Tibial nerve (tissue), 4 donors: ENCODE data around the gene KLHDC4. TPM values are rescaled to one million over a fixed set of nuclear protein-coding genes. Genes with fewer than 3 reads are reported as not detected.

ENCODE experiments used
- DNase-seq, 2 donors: peaks; one replicate each; pipeline ENCODE4 v3.0.0-alpha.2; 2019; ENCODE audit warnings: low spot score in 2 of 2
- H3K27ac ChIP-seq, 4 donors: fragments of 200-600 bp; sonication (generic) in 3 of 4; one replicate each; pipeline ENCODE4 v1.5.1; 2017 to 2019; ENCODE audit warnings: mild to moderate bottlenecking in 1 of 4
- H3K27me3 ChIP-seq, 2 donors: fragments of 200-600 bp; sonication (generic) in 1 of 2; one replicate each; pipeline versions ENCODE4 v1.5.1 to v1.6.0; 2017 to 2019
- H3K36me3 ChIP-seq, 3 donors: fragments of 200-600 bp; sonication (generic); one replicate each; pipeline ENCODE4 v1.5.1; 2018 to 2019
- H3K4me1 ChIP-seq, 4 donors: fragments of 200-600 bp; sonication (generic) in 3 of 4; one replicate each; pipeline ENCODE4 v1.5.1; 2017 to 2019
- H3K4me3 ChIP-seq, 4 donors: fragments of 200-600 bp; sonication (generic) in 3 of 4; one replicate each; pipeline ENCODE4 v1.5.1; 2017 to 2019; ENCODE audit warnings: mild to moderate bottlenecking in 1 of 4, moderate library complexity in 1 of 4
- H3K9me3 ChIP-seq, 4 donors: fragments of 200-600 bp; sonication (generic) in 3 of 4; one replicate each; pipeline ENCODE4 v1.5.1; 2017 to 2019
- EP300 ChIP-seq, 2 donors: sonication (generic); formaldehyde crosslinking; IDR thresholded peaks; one replicate each; pipeline ENCODE4 v1.6.1; 2017; ENCODE audit warnings: antibody characterized with exemption in 2 of 2, mild to moderate bottlenecking in 1 of 2
- POLR2A ChIP-seq, 2 donors: fragments of 450-650 bp; IDR thresholded peaks; one replicate each; pipeline ENCODE4 v1.6.1; 2017; ENCODE audit warnings: antibody characterized with exemption in 2 of 2, mild to moderate bottlenecking in 2 of 2, moderate library complexity in 2 of 2
- WGBS, 2 donors: methylation state at CpG; one replicate each; pipeline ENCODE4 v1.1.5; 2018; 5-methylcytosine and 5-hydroxymethylcytosine counted together
- total RNA-seq, 4 donors: library from RNA; depleted of rRNA; stranded (reverse); fragments of >200 nt; gene quantifications; one replicate each; pipeline ENCODE4 v1.1.0, GENCODE V29; 2016
- TF ChIP-seq, protein P1 (sequence below), 5 experiments: fragments of 200-600 bp in 3 of 5; fragments of 450-650 bp in 2 of 5; sonication (generic) in 3 of 5; IDR thresholded peaks; one replicate each; pipeline ENCODE4 v1.5.1; 2016 to 2019; ENCODE audit warnings: antibody characterized with exemption in 5 of 5, mild to moderate bottlenecking in 3 of 5, moderate library complexity in 2 of 5

KLHDC4 gene
- total RNA-seq, 4 donors from 2014 or later: 26.9 to 61.5 (median 42.5) TPM

DNA sequence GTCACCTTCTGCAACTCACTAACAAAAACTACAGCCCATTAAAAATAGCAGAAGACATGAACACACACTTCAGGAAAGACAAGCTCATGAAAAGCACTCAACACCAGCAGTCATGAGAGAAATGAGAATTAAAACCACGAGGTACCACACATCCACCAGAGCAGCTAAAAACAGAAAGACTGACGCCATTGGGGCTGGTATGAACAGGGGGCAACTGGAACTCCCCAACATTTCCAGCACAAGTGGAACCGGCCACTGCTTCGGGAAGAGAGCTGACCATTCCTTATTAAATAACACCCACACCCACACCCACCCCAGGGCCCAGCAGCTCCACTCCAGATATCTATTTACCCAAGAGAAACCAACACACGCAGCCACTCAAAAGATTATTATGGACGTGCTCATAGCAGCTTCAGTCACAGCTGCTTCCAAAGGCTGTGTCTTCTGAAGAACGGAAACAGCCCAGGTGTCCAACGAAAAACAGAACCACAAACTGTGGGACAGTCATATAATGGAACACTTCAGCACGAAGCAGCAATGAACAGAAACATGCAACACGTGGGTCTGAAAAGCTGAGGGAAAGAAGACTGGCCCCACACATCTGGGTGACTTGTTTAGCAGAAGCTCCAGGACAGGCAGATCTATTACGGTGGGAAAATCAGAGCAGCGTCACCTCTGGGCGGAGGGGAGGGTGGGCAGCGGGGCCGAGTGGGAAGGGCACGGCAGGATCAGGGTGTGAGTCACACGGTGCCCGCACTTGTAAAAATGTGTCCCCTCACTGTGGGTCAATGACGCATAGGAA lies 41.1 kb downstream of the KLHDC4 start:
- WGBS, 2 donors: 83 to 88% methylated on average over 19 of the region's 19 CpGs
- peaks cover 0 to 59% (median 0%) of the 10 kb centered on the region in 3 donors for H3K36me3 ChIP-seq
- H3K9me3 ChIP-seq: no peaks in the 10 kb centered on the region

DNA sequence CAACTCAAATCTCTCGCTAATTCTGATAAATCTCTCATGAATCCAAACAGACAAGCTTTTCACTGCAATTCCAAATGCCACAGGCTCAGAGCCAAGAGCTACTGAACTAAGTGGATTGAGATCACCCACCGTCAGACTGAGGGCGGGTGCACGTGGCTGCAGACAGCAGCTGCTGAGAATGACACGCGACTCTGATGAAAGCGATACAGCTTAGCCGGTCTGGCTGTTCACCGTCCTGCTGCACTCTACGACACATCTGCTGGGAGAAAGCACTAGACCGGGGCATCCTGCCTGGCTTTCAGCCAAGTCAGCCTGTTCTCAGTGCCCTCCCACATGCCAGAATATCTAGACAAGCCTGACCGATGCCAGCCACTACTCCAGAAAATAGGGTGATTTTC lies 42.6 kb downstream of the KLHDC4 start:
- DNase-seq: peak; percentile 40 to 66
- H3K36me3 ChIP-seq: peaks cover 0 to 47% (median 0%) of the 10 kb centered on the region in 3 donors
- WGBS, 2 donors: 26 to 28% methylated on average over 12 of the region's 12 CpGs
- TF ChIP-seq EP300 (IDR thresholded peaks at IDR 0.05): peak; percentile 58 to 79
- TF ChIP-seq, protein P1, sequence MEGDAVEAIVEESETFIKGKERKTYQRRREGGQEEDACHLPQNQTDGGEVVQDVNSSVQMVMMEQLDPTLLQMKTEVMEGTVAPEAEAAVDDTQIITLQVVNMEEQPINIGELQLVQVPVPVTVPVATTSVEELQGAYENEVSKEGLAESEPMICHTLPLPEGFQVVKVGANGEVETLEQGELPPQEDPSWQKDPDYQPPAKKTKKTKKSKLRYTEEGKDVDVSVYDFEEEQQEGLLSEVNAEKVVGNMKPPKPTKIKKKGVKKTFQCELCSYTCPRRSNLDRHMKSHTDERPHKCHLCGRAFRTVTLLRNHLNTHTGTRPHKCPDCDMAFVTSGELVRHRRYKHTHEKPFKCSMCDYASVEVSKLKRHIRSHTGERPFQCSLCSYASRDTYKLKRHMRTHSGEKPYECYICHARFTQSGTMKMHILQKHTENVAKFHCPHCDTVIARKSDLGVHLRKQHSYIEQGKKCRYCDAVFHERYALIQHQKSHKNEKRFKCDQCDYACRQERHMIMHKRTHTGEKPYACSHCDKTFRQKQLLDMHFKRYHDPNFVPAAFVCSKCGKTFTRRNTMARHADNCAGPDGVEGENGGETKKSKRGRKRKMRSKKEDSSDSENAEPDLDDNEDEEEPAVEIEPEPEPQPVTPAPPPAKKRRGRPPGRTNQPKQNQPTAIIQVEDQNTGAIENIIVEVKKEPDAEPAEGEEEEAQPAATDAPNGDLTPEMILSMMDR (IDR thresholded peaks at IDR 0.05): no peak
- peak in 1 of 2 donors; percentile 32 for TF ChIP-seq POLR2A (IDR thresholded peaks at IDR 0.05)
- no peaks in the 10 kb centered on the region for H3K9me3 ChIP-seq
- H3K4me3 ChIP-seq: no peak overlapping the region
- peaks cover 0 to 24% (median 9%) of the 10 kb centered on the region in 4 donors for H3K4me1 ChIP-seq
- peak overlapping the region; percentile 7 to 86 (median 50) for H3K27ac ChIP-seq
- no peaks in the 10 kb centered on the region for H3K27me3 ChIP-seq

More for the DNA sequence above, 41.1 kb downstream of the KLHDC4 start:
- Histone ChIP-seq H3K27me3 (no peaks in the 10 kb centered on the region), H3K27ac (peak overlapping the region in 1 of 4 donors; percentile 86), H3K4me3 (no peak overlapping the region), H3K4me1 (peaks cover 0 to 24% (median 9%) of the 10 kb centered on the region in 4 donors)
- no peak for DNase-seq
- TF ChIP-seq, protein P1 (IDR thresholded peaks at IDR 0.05): no peak
- TF ChIP-seq POLR2A (IDR thresholded peaks at IDR 0.05) (no peak), EP300 (IDR thresholded peaks at IDR 0.05) (no peak)

DNA sequence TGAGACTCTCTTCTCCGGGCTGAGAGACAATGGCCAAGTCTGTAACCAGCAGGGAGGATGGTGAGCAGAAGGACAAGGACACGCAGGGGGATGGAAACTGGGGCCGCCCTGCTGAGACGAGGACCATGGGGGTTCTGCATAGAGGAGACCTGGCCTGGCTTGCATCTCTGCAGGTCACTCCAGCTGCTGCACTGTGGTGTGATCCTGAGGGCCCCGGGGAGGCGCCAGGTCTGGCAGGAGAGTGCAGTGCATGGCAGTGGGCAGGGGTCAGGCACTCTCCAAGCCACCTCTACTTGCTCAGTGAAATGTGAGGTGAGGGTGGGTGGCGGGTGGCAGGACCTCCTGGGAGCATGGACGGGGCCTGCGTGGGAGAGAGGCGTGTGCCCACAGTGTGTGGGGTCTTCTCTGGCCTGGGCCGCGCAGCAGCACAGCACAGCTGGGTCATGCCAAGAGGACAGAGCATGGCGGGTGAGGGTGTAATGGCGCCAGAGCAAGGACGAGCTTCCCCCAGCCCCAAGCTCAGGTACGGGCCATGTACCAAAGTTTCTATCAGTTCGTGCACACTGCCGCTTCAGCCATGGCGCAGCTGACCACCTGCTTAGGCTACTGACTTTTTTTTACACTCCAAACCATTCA lies 43.1 kb downstream of the KLHDC4 start:
- Histone ChIP-seq H3K36me3 (peaks cover 0 to 44% (median 0%) of the 10 kb centered on the region in 3 donors), H3K4me3 (no peak overlapping the region), H3K4me1 (peaks cover 0 to 24% (median 9%) of the 10 kb centered on the region in 4 donors), H3K9me3 (no peaks in the 10 kb centered on the region), H3K27ac (peak overlapping the region; percentile 7 to 86 (median 64)), H3K27me3 (no peaks in the 10 kb centered on the region)
- WGBS, 2 donors: 75 to 80% methylated on average over 16 to 17 of the region's 19 CpGs
- DNase-seq: no peak
- TF ChIP-seq EP300 (IDR thresholded peaks at IDR 0.05): no peak
- TF ChIP-seq POLR2A (IDR thresholded peaks at IDR 0.05): no peak
- TF ChIP-seq, protein P1 (IDR thresholded peaks at IDR 0.05): no peak

DNA sequence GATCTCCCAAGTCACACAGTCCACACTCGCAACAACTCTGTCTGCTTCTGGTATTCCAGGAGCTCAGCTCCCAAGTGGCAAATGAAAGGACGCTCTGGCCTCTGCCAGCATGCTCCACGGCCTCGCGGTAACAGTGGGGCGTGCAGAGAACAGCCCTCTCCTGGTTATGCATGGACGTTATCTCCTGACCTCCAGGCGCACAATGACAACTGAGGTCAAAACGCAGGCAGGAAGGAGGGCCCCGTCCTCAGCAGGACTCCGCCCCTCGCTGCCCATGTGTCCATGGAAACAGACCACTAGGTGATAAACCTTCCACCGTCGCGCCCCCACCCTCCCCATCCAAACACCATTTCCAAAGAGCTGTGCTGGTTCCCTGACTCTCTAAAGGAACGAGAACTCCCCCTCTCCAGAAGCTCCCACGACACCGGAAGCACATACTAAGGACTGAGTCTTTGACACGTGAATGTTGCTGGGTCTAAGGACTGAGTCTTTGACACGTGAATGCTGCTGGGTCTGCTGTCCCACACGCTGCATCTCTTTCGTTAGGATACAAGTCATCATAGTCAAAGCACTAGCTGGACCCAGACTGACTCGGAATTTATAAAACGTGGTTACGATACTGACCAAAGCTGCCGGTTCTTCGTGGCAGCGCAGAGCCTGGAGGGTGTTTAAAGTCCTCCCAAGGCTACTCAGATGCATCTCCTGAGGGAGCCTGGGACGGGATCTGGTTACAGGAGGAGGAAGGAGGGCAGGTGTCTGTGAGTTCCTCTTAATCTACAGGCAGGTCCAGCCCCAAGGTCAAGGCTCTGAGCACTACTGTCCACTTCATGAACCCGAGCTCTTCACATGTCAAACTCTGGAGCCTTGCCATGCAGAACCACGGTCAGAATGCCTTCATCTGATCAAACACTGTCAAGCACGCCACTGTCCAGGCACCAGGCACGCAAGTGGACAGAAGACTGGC lies 43.9 kb downstream of the KLHDC4 start:
- no peak overlapping the region for H3K4me3 ChIP-seq
- peaks cover 0 to 44% (median 0%) of the 10 kb centered on the region in 3 donors for H3K36me3 ChIP-seq
- no peak for TF ChIP-seq EP300 (IDR thresholded peaks at IDR 0.05)
- no peak for TF ChIP-seq POLR2A (IDR thresholded peaks at IDR 0.05)
- TF ChIP-seq, protein P1 (IDR thresholded peaks at IDR 0.05): no peak
- no peaks in the 10 kb centered on the region for H3K9me3 ChIP-seq
- peak overlapping the region in 2 of 4 donors; percentile 42 to 86 for H3K27ac ChIP-seq
- H3K4me1 ChIP-seq: peaks cover 0 to 24% (median 9%) of the 10 kb centered on the region in 4 donors
- DNase-seq: no peak
- 91% methylated on average over 33 of the region's 33 CpGs for WGBS, 2 donors
- no peaks in the 10 kb centered on the region for H3K27me3 ChIP-seq
